ENCODE data around the gene PRM1.

The PRM1 gene

GRCh38 chr16:11236461-11237254 lies 44.5 kb downstream of the PRM1 start:
- no peak for DNase-seq (ENCODE audit: low spot score)

GRCh38 chr16:11235703-11235991 lies 45.5 kb downstream of the PRM1 start:
- no peak for DNase-seq (ENCODE audit: low spot score)

- DNase-seq (ENCODE audit: low spot score), result no peak
Observed at GRCh38 chr16:11234884-11235702, 46.0 kb downstream of the PRM1 start.

GRCh38 chr16:11233727-11234376 lies 47.3 kb downstream of the PRM1 start:
- DNase-seq (ENCODE audit: low spot score), result no peak

DNA sequence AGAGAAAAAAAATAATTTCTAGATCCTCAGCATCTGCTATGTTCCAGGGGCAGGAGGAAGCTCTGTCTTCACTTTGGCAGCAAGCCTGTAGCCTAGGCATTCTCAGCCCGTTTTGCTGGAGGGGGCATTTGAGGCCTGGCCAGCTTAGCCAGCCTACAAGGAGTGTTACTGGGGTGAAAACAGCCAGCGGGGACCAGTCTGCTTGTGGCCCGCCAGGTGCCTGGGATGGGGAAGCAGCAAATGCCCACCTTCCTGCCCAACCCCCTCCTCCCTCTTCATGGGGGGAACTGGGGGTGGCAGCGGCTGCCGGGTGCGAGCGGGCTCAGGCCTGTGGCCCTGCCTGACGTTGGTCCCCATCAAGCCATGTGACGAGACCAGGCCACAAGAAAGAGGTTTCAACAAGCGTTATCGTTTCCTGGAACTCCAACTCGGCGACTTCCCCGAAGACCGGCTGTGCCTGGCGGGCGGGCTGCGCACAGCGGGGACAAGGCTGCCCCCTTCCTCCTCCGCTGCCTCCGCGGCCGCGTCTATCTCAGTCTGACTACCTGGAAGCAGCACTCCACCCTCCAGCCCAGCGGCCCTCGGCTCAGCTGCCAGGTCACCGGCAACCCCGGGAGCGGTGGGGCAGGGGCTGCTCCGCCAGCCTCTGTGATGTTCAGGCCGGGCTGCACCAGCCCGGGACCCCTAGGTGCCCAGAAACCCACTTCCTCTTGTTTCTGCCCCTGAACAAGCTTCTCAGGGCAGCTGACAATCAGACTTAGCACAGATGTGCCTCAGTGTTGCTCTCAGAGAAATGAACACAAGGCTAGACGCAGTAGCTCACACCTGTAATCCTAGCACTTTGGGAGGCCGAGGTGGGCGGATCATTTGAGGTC lies 48.0 kb downstream of the PRM1 start:
- no peak for DNase-seq (ENCODE audit: low spot score)

- no peak for DNase-seq (ENCODE audit: low spot score)
Observed at GRCh38 chr16:11232302-11232851, 48.8 kb downstream of the PRM1 start.

GRCh38 chr16:11231367-11231970 lies 49.7 kb downstream of the PRM1 start:
- no peak for DNase-seq (ENCODE audit: low spot score)

Data from pons (tissue), 1 donor.